OCI-M1 (cell line): ENCODE measurements around the gene TRAPPC6A.

ENCODE experiments used
- DNase-seq: peaks from one replicate; lab custom pipeline; 2025; lab: John Stamatoyannopoulos, UW

The TRAPPC6A gene

GRCh38 chr19:45186509-45187334, 8.7 kb upstream of the TRAPPC6A start:
- DNase-seq, result no peak

- no peak for DNase-seq
These were observed 6.1 kb upstream of the TRAPPC6A start for GRCh38 chr19:45184115-45184514.

- DNase-seq, result no peak
These were observed 4.7 kb upstream of the TRAPPC6A start for GRCh38 chr19:45182758-45183157.

GRCh38 chr19:45180936-45181335, 2.9 kb upstream of the TRAPPC6A start:
- no peak for DNase-seq

GRCh38 chr19:45179892-45180370, 1.9 kb upstream of the TRAPPC6A start:
- DNase-seq, result no peak

- DNase-seq, result peak; percentile 73
These were observed 1.2 kb upstream of the TRAPPC6A start for GRCh38 chr19:45179072-45179891.

- DNase-seq, result peak; percentile 100
These were observed 430 bp upstream of the TRAPPC6A start, which contains the start of gene BLOC1S3 for GRCh38 chr19:45178262-45179071. TSS of gene BLOC1S3 (plus strand) at chr19:45178784. CDS start at chr19:45179297, 513 bp downstream.

- no peak for DNase-seq
These were observed 2.3 kb downstream of the TRAPPC6A start for GRCh38 chr19:45175515-45176345.

GRCh38 chr19:45173816-45174215, 4.2 kb downstream of the TRAPPC6A start:
- no peak for DNase-seq

GRCh38 chr19:45172611-45173208, 5.3 kb downstream of the TRAPPC6A start:
- no peak for DNase-seq

GRCh38 chr19:45172173-45172572, 5.9 kb downstream of the TRAPPC6A start:
- no peak for DNase-seq

- peak; percentile 36 for DNase-seq
These were observed 6.8 kb downstream of the TRAPPC6A start for GRCh38 chr19:45171211-45171623.

GRCh38 chr19:45170146-45171106, 7.6 kb downstream of the TRAPPC6A start:
- no peak for DNase-seq

- DNase-seq, result no peak
These were observed 8.4 kb downstream of the TRAPPC6A start for GRCh38 chr19:45169602-45170001.

GRCh38 chr19:45168767-45169351, 9.2 kb downstream of the TRAPPC6A start:
- peak; percentile 49 for DNase-seq

GRCh38 chr19:45166723-45167252, 11.2 kb downstream of the TRAPPC6A start:
- no peak for DNase-seq

- DNase-seq, result peak; percentile 77
These were observed 13.3 kb downstream of the TRAPPC6A start for GRCh38 chr19:45164577-45165335.
